HG02885 (cell line): ENCODE data around the gene MOB3B.

Experiments
- ATAC-seq: cut with Tn5 transposase; IDR thresholded peaks from one replicate; pipeline ENCODE4 v1.9.1; 2021; ENCODE audit warnings: mild to moderate bottlenecking; ENCODE audit not compliant: unreplicated experiment, poor library complexity

MOB3B gene

GRCh38 chr9:27529316-27530278, at the start of gene MOB3B:
MOB3B (minus strand) TSS chr9:27529814; CDS start chr9:27455550, 74,264 bp downstream.
- ATAC-seq: peak; percentile 79

- peak; percentile 83 for ATAC-seq
Measured at GRCh38 chr9:27573634-27574590, 44.3 kb upstream of the MOB3B start.

- peak; percentile 75 for ATAC-seq
Measured at GRCh38 chr9:27572918-27573633, 43.5 kb upstream of the MOB3B start, which contains the start of gene C9orf72. C9orf72 (minus strand) TSS chr9:27573481; CDS start chr9:27567120, 6,361 bp downstream.

DNA sequence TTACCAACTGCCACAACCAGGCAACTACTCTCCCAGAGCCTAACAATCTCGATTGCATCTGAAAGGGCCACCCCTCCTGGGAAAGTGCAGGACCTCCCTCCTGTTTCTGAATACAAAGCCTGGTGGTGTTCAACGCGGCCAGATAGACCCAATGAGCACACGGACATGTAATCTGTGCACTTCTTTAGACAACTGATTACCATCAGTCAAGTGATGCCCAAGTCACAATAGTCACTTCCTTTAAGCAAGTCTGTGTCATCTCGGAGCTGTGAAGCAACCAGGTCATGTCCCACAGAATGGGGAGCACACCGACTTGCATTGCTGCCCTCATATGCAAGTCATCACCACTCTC, 42.9 kb upstream of the MOB3B start:
- ATAC-seq: peak; percentile 43

- no peak for ATAC-seq
Measured at GRCh38 chr9:27572061-27572460, 42.4 kb upstream of the MOB3B start.

DNA sequence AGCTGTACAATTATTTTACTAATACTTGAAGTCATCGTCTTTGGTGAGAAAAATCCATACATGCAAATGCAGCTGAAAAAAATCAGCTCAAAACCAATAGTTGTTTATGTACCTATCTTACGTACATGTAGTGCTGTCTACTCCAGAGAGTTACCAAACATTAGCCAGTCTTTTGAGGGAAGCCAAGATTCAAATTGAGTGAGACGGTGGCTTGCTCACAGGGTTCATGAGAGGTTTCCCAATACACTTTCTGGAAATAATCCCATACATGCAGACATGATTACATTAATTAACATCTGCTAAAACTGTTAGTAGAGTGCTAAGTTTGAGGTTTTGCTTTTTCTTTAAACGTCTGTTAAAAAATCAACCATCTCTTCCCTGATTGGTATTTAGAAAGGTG, 41.4 kb upstream of the MOB3B start:
- no peak for ATAC-seq

DNA sequence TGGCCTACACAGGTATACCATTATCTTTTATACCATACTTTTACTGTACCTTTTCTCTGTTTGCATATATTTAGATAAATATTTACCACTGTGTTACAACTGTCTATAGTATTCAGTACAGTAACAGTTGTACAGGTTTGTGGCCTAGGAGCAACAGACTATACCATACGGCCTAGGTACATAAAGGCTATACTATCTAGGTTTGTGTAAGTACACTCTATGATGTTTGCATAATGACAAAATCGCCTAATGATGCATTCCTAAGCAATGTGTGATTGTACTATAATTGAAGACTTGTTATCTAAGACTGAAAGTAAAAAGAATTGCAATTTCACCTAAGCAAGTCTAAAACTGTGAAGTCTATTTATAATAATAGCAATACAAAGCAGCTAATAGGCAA, 39.8 kb upstream of the MOB3B start:
- ATAC-seq: no peak

- no peak for ATAC-seq
Measured at GRCh38 chr9:27566118-27566517, 36.5 kb upstream of the MOB3B start.

- ATAC-seq: no peak
Measured at GRCh38 chr9:27565696-27566095, 36.1 kb upstream of the MOB3B start.

DNA sequence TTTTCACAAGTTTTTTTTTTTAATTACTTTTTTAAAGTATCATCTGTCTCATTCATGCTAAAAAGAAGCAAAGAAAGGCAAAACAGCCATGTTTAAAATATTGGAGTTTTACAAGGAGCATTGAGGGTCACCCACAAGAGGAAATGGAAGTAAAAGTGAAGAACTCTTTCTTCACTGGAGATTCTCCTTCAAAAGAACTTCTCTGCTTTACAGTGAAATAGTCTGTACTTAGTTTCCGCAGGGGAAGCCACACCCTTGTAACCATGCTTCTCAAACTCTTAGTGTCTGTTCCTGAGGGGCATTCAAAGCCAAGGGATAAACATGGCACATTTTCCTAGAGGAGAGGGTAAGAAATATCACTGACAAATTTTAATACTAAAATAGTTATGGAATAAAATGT, 35.1 kb upstream of the MOB3B start:
- ATAC-seq: no peak

DNA sequence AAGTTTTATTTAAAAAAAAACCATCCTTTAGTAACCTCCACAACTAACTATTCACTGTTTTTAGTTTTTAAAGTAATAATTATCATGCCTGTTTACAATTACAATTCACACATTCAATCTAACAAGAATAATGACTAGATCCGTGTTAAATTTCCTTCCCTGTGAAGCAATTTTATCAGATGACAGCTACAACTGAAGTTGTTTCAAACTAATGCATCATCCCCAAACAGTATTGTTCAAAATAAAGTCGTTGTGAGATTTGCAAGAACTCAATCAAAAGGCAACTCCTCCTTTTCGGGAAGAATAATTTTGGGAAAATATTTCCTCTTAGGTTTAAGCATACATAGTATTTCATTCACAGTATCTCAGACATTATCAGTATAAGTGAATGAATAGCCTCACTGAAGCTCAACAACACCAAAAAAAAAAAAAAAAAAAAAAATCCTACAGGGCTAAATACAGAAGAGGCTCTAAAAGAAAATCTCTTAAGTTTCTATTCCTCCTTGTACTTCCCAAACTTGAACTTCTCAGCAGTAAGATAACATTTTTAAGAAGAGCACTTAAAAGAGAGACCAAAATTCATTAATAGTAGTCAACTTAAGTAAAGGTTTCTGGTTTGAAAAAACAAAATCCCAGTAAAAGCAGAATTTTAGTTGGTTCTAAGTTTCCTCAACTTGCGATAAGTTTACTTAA, 34.3 kb upstream of the MOB3B start:
- no peak for ATAC-seq

DNA sequence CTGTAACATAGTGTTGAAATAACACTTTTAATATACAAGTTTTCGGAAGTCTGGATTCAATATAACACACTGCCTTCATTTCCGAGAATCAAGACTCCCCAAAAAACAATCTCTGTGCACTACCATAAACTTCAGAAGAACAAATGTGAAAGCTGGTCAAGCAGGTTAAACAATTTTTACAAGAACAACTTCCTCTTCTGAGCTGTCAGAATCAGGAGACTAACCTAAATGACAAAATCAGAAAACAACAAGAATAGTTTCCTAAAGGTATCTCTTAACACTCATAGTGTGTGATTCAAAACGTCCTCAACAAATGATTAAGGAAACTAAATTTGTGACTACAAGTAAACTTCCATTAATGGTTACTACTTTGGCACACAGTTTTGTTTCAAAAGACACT, 32.1 kb upstream of the MOB3B start:
- ATAC-seq: peak; percentile 75

- no peak for ATAC-seq
Measured at GRCh38 chr9:27560457-27560856, 30.8 kb upstream of the MOB3B start.

- no peak for ATAC-seq
Measured at GRCh38 chr9:27558307-27558706, 28.7 kb upstream of the MOB3B start.

GRCh38 chr9:27556470-27556869, 26.9 kb upstream of the MOB3B start:
- ATAC-seq: no peak

DNA sequence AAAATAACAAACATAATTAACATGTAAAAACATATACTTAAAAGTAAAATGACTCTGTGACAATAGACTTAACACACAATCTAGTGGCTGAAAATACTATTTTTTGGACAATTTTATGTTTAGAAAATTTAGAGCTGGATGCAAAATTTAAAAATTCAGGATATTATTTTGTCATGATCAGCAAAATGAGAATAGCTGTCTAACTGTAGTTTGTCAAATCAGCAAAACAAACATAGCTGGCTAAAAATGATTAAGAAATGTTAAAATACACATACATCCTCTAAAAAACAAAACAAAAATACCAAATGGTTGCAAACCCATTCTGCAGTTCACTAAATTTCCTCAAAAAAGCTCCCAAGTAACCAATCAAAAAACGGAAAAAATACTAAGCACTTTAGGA, 25.1 kb upstream of the MOB3B start:
- no peak for ATAC-seq

DNA sequence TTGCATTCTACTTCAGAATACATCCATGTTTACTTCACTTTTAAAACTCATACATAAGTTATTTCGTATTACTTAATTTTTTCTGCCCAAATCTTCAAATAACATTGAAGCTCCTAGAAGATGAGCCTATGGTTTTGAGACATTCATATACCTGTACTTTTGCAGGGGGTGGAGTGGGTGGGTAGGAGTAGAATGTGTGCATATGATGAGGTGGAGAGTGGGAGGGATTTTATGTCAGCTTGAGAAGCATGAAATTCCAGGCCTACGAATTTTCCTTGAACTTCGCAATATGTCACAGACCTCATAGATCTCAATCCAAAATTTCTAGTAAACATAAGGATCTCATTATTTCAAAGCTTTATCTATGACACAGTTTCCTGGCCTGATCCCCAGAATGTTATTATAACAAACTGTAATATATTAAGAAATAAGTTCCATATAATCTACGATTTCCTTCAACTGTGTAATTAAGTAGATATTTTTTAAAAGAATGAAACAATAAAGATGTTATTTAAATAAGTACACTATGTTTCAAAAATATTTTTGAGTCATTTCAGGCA, 19.7 kb upstream of the MOB3B start:
- ATAC-seq: no peak

DNA sequence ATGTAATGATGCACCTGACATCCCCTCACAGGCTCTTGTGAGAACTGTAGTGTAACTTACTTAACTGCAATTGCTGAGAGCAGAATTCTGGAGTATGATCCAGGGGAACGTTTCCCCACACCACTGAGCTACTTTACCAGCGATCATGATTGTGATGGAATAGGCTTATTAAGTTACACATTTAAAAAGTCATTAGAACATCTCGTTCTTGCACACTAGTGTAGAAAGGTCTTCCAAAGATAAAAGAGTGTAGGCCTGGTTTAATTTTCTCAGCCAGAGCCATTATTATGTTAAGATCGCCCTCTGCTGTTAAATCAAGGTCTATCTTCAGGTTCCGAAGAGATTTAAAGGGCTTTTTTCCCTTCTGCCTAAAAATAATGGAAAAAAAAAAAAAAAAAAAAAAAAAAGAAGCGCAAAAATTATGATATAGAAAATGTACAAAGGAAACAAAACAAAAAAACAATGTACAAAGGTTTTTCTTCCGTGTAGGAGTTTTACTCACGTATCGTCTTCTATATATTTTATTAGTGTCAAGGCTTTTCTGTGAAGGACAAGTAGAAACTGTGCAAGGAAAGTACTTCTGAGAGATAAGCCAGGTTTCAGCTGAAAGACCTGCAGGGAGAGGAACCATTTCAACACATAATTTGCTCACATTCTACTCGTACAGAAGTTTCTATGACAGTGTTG, 18.6 kb upstream of the MOB3B start:
- ATAC-seq: no peak

- ATAC-seq: no peak
Measured at GRCh38 chr9:27545471-27545870, 15.9 kb upstream of the MOB3B start.
